Astrocyte of the cerebellum (primary cell): ENCODE measurements around the gene PTPRK.
A peak's percentile ranks its signal among the peaks of the same experiment; 100 is the strongest.

Experiments
- DNase-seq: peaks from one replicate; pipeline ENCODE4 v3.0.0-alpha.2; 2011; ENCODE audit warnings: low read depth
- H3K4me3 ChIP-seq: 2 replicates; pipeline ENCODE4 v1.5.1; 2011; ENCODE audit warnings: mild to moderate bottlenecking, low read depth, low read length, moderate library complexity
- CTCF ChIP-seq: IDR thresholded peaks from 2 replicates; pipeline ENCODE4 v1.5.1; 2012; ENCODE audit warnings: low read length, low read depth, moderate library complexity, mild to moderate bottlenecking; ENCODE audit errors: missing control alignments
- in situ Hi-C: cut with HindIII; loops from 2 replicates; pipeline ENCODE4 v1.10.0; 2017; ENCODE audit warnings: low sequenced_read_pairs

The PTPRK gene

GRCh38 chr6:128376952-128377503 lies 143.4 kb downstream of the PTPRK start:
- TF ChIP-seq CTCF = no peak
- in situ Hi-C loops = no loop called here
- no peak overlapping the region for H3K4me3 ChIP-seq
- DNase-seq = no peak

DNA sequence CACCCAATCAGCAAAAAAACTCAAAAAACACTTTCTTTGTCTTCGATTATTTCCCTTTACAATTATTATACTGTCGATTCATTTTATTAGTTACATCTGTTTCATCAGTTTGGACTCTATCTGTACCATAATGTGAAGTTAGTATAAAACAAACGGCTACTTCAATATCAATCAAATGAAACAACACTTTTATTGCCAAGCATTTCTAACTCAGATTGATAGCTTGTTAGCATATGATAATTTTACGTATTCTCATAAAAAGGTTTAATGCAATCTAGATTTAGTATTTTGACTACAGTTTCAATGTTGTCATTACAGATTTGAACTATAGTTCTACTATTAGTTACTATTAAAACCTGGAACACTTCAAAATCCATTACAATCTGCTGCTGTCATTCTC lies 149.3 kb downstream of the PTPRK start:
- TF ChIP-seq CTCF = no peak
- in situ Hi-C loops = no loop called here

GRCh38 chr6:128370072-128370471 lies 150.3 kb downstream of the PTPRK start:
- DNase-seq = peak; percentile 22
- in situ Hi-C loops = no loop called here
- TF ChIP-seq CTCF = no peak
- no peak overlapping the region for H3K4me3 ChIP-seq

More for the DNA sequence above, 149.3 kb downstream of the PTPRK start:
- no peak for DNase-seq
- no peak overlapping the region for H3K4me3 ChIP-seq

GRCh38 chr6:128368213-128368944 lies 152.0 kb downstream of the PTPRK start:
- DNase-seq = no peak
- in situ Hi-C loops = no loop called here
- no peak for TF ChIP-seq CTCF

GRCh38 chr6:128367437-128367836 lies 153.0 kb downstream of the PTPRK start:
- TF ChIP-seq CTCF = no peak
- no peak for DNase-seq
- in situ Hi-C loops = no loop called here
- H3K4me3 ChIP-seq = no peak overlapping the region

More at GRCh38 chr6:128368213-128368944, 152.0 kb downstream of the PTPRK start:
- no peak overlapping the region for H3K4me3 ChIP-seq

DNA sequence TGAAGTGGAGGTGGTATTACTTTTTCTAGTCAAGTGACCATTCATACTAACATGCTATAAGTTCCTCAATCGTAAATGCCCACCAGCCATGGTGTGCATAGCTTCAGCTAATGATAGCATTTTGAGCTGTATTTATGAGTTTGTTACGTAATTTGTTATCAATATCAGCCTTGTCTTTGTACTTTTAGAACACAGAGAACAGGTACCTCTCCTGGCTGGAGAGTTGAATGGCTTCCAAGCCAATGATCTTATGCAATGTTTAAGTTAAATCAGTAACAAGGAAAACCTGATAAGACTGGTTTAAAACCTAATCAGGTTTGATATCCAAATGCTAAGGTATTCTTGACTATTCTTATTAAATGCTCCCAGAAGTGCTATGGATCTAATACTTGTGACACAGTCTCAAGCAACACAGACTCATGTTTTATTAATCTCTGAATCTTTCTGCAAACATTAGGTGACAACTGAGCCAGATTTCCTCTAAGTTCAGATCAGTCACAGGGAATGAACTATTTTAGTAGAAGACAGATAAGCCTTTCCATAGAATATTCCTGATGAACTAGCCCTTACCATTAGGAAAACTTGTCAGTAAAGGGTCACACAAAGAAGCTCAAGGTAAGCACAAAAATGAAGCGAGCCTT lies 154.8 kb downstream of the PTPRK start:
- TF ChIP-seq CTCF = no peak
- in situ Hi-C loops = no loop called here
- no peak overlapping the region for H3K4me3 ChIP-seq
- DNase-seq = no peak
